Activated CD4-positive, alpha-beta T cell treated with anti-CD3 and anti-CD28 coated beads for 36 hours (primary cell): ENCODE data around the gene GNB1. TPM values are rescaled to one million over a fixed set of nuclear protein-coding genes. Genes with fewer than 3 reads are reported as not detected.

Experiments
- ATAC-seq: fragments of 200-7000 bp; cut with Tn5 transposase; one replicate; pipeline ENCODE4 v1.10.0; 2021; ENCODE audit warnings: mild to moderate bottlenecking, moderate library complexity
- CTCF ChIA-PET: fragments of 350-600 bp; sonication (Branson Sonifier 250); formaldehyde crosslinking; loops from one replicate; lab custom pipeline; 2021; ENCODE audit warnings: antibody characterized with exemption; lab: Charles Lee
- POLR2A ChIA-PET: fragments of 350-600 bp; sonication (Branson Sonifier 250); formaldehyde crosslinking; loops from one replicate; lab custom pipeline; 2021; ENCODE audit warnings: antibody characterized with exemption, inconsistent platforms; lab: Charles Lee
- DNase-seq: peaks from one replicate; pipeline ENCODE4 v3.0.0-alpha.2; 2020
- H3K27ac Mint-ChIP-seq: one replicate; pipeline ENCODE4 v1.8.0; 2021; ENCODE audit warnings: mixed read lengths
- H3K27me3 Mint-ChIP-seq: one replicate; pipeline ENCODE4 v1.8.0; 2021; ENCODE audit warnings: mixed read lengths
- H3K36me3 Mint-ChIP-seq: one replicate; pipeline ENCODE4 v1.8.0; 2021; ENCODE audit warnings: low read depth, mixed read lengths
- H3K4me1 Mint-ChIP-seq: one replicate; pipeline ENCODE4 v1.8.0; 2021; ENCODE audit warnings: mixed read lengths
- H3K4me3 Mint-ChIP-seq: one replicate; pipeline ENCODE4 v1.8.0; 2021; ENCODE audit warnings: mild to moderate bottlenecking, moderate library complexity, mixed read lengths
- H3K9me3 Mint-ChIP-seq: one replicate; pipeline ENCODE4 v1.8.0; 2021; ENCODE audit warnings: low read depth, mixed read lengths
- intact Hi-C, 2 experiments: fragments of 100-400 bp; cut with DNase I in 1 of 2; cut with micrococcal nuclease in 1 of 2; formaldehyde crosslinking; loops; one replicate each; pipeline versions ENCODE4 v1.14.2 to v1.15.1; 2022 to 2024; cut with DNase I, micrococcal nuclease
- total RNA-seq, 2 experiments: library from RNA; stranded (reverse); gene quantifications; one replicate each; pipeline ENCODE4 v1.2.3, GENCODE V29; 2021

The GNB1 gene
- total RNA-seq, 2 experiments from 2014 or later, result 347 to 669 TPM

DNA sequence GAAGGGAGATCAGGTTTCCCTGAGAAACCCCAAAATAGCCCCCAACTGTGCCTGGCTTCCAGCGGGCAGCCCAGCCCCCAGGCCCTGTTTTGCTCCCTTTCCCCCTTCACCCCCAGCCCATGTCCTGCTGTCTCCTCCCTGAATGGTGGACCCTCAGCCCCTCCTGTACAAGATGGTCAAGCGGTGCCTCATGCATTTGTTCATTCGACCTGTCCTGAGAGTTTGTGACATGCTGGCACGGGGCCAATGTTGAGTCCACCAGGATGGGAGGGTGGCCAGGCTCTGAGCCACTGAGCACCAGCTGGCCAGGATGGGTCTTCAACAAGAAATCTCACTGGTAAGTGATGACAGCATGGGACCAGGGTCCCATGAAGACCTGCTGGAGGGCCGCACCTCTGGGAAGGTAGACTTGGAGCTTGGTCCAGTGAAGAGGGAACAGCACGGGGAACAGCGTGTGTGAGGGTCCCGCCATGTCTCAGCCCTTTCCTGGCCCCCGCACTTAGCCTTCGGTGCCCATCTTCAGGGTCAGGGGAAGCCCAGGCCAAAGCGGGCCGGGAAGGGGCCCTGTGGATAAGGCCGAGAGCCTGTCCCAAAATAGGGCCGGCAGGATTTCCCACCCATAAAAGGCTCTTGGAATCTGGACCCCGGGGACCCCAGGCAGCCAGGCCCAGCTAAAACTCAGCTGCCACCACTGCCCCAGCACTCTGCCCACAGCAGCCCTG lies 24.2 kb upstream of the GNB1 start, which contains the start of gene CALML6:
TSS of gene CALML6 (plus strand) at position 290 of the 722 bp plus-strand sequence. CDS start at position 311, 21 bp downstream.
- intact Hi-C loops, result no loop called here
- no peaks in the 10 kb centered on the region for H3K36me3 Mint-ChIP-seq
- POLR2A ChIA-PET, result no interaction called here

DNA sequence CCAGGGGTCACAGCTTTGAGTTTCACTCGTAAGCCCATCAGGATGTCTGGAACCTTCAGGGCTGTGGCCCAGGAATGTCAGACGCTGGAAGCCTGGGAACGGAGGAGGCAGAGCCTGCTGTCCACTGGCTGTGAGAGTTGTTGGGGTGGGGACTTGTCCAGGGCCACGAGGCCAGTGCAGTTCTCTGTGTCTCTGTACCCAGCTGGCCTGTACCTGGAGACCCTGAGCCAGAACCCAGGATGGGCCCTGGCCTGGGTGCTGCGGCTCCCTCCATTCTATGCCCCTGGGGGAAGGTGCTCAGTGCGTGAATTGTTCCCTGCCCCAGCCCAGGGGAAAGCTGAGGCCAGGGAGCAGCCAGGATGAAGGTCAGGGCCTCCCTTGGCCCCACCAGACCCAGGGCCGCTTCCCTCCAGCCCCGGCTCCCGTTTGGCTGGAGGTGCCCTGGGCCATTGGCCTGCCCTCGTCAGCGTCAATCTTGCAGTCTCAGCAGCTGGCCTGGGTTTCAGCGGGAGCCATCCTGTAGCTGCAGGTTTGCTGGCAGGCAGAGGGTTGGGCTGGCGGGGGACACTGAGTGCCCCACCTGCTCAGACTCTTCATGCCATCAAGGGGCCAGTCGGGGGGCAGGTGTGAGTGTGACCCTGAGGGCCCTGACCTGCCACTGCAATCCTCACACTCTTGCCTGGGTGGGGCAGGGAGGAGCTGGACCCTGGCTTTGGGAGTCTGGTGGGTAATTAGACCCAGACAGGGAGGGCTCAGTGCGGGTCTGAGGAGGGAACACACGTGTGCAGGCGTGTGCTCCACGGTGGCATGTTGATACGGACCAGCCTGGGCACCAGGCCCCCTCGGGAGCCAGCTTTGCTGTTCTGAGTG lies 23.4 kb upstream of the GNB1 start:
- Mint-ChIP-seq H3K36me3 (no peaks in the 10 kb centered on the region), H3K4me1 (peaks cover 10% of the 10 kb centered on the region), H3K27ac (no peak overlapping the region), H3K4me3 (no peak overlapping the region), H3K27me3 (peaks cover 2% of the 10 kb centered on the region), H3K9me3 (no peaks in the 10 kb centered on the region)
- ATAC-seq (no peak), DNase-seq (no peak)
- intact Hi-C loops, result no loop called here
- ChIA-PET POLR2A (no interaction called here), CTCF (no interaction called here)

More for the DNA sequence above, 24.2 kb upstream of the GNB1 start, which contains the start of gene CALML6:
- H3K9me3 Mint-ChIP-seq, result no peaks in the 10 kb centered on the region
- H3K4me3 Mint-ChIP-seq, result no peak within 1 kb of the TSS
- ATAC-seq (no peak), DNase-seq (no peak)
- H3K27ac Mint-ChIP-seq, result no peak within 1 kb of the TSS
- peaks cover 2% of the 10 kb centered on the region for H3K27me3 Mint-ChIP-seq
- H3K4me1 Mint-ChIP-seq, result peaks cover 6% of the 10 kb centered on the region
- CTCF ChIA-PET, result interaction anchor here (0.5 kb wide), 1 partner anchor 29 kb away, joined by 4 read pairs; no protein-coding TSS in a partner anchor

DNA sequence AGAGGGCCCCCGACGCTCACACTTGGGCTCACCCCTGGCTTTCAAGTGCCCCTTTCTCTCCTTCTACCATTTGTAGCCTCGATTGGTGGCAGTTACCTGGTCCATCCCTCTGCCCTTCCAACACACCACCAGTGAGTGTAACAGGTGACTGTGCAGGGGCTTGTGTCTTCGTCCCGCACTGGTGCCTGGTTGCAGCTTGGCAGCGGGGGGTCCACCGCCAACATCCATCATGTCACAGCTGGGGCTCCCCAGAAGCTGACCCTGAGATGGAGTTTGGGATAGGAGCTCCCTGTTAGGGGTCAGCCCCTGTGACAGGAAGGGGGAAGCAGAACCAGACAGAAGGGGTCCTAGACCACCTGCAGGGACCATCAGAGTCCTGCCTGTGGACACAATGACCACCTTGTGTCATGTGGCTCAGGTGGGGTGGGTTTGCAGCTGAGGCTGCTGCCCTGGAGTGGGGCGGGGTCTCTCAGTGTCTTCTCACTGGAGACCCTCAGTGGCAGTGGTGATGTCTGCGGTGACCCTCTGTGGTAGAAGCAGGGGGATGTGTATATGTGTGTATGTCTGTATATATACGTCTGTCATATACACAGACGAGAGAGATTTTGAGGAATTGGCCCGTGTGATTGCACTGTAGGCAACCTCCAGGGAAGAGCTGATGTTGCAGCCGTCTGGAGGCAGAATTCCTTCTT lies 20.6 kb upstream of the GNB1 start:
- intact Hi-C loops, result no loop called here
- ChIA-PET POLR2A (no interaction called here), CTCF (interaction anchor here (1.1 kb wide), 1 partner anchor 133 kb away, joined by 3 read pairs; no protein-coding TSS in a partner anchor)
- DNase-seq (no peak), ATAC-seq (no peak)
- Mint-ChIP-seq H3K27me3 (peaks cover 2% of the 10 kb centered on the region), H3K4me3 (no peak overlapping the region), H3K4me1 (peaks cover 10% of the 10 kb centered on the region), H3K36me3 (no peaks in the 10 kb centered on the region), H3K9me3 (no peaks in the 10 kb centered on the region), H3K27ac (no peak overlapping the region)

DNA sequence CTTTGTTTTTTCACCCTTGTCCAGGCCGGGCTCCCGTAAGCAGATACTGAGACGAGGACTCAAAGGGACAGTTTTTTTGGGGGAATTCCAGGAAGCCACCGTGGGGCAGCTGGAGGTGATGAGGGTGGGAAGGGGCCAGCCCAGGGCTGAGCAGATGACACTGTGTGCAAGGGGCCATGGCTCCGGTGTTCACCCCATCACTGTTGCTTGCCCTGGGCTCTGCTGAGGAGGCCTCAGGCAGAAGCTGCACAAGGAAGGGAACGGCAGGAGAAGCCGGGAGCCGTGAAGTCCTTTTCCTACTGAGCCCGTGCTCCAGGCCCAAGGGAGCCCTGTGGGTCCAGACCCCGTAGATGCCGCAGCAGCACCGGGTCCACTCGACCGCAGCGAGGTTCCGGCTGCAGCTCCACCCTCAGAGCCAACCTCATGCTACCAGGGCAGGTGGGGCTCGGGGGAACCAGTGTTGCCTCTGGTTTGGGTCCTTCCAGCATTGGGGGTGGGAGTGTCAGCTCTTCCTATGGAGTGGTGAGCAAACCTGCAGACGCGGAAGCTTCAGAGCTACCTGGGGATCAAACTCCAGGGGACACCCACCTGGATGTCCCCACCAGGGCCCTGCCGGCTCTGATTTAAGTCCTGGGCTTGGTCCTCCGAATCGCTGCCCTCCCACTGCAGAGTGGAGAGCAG lies 19.9 kb upstream of the GNB1 start:
- ChIA-PET CTCF (interaction anchor here (1.1 kb wide), 1 partner anchor 134 kb away, joined by 3 read pairs; no protein-coding TSS in a partner anchor), POLR2A (no interaction called here)
- peaks cover 2% of the 10 kb centered on the region for H3K27me3 Mint-ChIP-seq
- ATAC-seq, result no peak
- H3K4me1 Mint-ChIP-seq, result peaks cover 14% of the 10 kb centered on the region
- no peaks in the 10 kb centered on the region for H3K9me3 Mint-ChIP-seq
- no peak for DNase-seq
- intact Hi-C loops, result no loop called here
- no peak overlapping the region for H3K27ac Mint-ChIP-seq
- H3K4me3 Mint-ChIP-seq, result peak overlapping the region; percentile 72
- no peaks in the 10 kb centered on the region for H3K36me3 Mint-ChIP-seq

DNA sequence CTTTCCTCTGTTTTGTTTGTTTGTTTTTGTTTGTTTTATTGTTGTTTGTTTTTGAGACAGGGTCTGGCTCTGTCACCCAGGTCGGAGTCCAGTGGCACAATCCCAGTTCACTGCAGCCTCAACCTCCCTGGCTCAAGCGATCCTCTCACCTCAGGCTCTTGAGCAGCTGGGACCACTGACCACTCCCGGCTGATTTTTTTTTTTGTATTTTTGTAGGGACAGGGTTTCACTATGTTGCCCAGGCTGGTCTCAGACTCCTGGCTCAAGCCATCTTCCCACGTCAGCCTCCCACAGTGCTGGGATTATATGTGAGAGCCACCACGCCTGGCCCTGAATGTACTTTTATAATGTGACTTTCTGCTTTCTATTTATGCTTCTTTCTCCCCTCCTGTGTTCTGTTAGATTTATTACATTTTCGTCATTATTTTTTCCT lies 19.2 kb upstream of the GNB1 start:
- CTCF ChIA-PET, result interaction anchor here (0.6 to 3.3 kb wide), 6 partner anchors 8 to 290 kb away, joined by 3 to 13 read pairs (median 5); no protein-coding TSS in a partner anchor
- DNase-seq, result no peak
- Mint-ChIP-seq H3K9me3 (no peaks in the 10 kb centered on the region), H3K27me3 (peaks cover 2% of the 10 kb centered on the region), H3K4me3 (peak overlapping the region; percentile 72), H3K27ac (peak overlapping the region; percentile 61), H3K4me1 (peaks cover 14% of the 10 kb centered on the region), H3K36me3 (no peaks in the 10 kb centered on the region)
- ATAC-seq, result no peak
- POLR2A ChIA-PET, result no interaction called here
- intact Hi-C loops, result no loop called here

DNA sequence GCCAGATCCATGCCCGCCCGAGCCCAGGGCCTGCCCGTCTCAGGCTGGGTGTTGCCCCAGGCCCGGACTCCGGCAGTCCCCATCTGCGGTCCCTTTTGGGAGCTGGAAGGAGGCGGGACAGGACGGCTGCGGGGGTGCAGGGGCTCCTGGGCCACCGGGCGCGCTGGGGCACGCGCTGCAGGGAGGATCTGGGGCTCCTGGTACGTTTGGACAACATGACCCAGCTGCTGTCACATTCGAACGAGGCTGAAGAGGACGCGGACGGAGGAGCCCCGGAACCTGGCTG lies 17.6 kb upstream of the GNB1 start:
- ATAC-seq (peak; percentile 7), DNase-seq (no peak)
- POLR2A ChIA-PET, result interaction anchor here (0.6 to 1.1 kb wide), 3 partner anchors 8 to 319 kb away, joined by 3 read pairs; no protein-coding TSS in a partner anchor
- H3K27ac Mint-ChIP-seq, result no peak overlapping the region
- H3K36me3 Mint-ChIP-seq, result no peaks in the 10 kb centered on the region
- H3K4me3 Mint-ChIP-seq, result peak overlapping the region; percentile 61
- CTCF ChIA-PET, result interaction anchor here (0.5 to 3.3 kb wide), 13 partner anchors 10 to 338 kb away, joined by 3 to 13 read pairs (median 5); no protein-coding TSS in a partner anchor
- intact Hi-C loops, result loop anchor here (2.0 to 10.0 kb wide), 7 partner anchors 126 to 504 kb away; partner anchors contain the start of genes CDK11A (in 1 of the 2), CDK11B (in 1 of the 2), MRPL20 (in 1 of the 2) and PEX10 (in 1 of the 2)
- H3K4me1 Mint-ChIP-seq, result peaks cover 14% of the 10 kb centered on the region
- H3K9me3 Mint-ChIP-seq, result no peaks in the 10 kb centered on the region
- H3K27me3 Mint-ChIP-seq, result no peaks in the 10 kb centered on the region

DNA sequence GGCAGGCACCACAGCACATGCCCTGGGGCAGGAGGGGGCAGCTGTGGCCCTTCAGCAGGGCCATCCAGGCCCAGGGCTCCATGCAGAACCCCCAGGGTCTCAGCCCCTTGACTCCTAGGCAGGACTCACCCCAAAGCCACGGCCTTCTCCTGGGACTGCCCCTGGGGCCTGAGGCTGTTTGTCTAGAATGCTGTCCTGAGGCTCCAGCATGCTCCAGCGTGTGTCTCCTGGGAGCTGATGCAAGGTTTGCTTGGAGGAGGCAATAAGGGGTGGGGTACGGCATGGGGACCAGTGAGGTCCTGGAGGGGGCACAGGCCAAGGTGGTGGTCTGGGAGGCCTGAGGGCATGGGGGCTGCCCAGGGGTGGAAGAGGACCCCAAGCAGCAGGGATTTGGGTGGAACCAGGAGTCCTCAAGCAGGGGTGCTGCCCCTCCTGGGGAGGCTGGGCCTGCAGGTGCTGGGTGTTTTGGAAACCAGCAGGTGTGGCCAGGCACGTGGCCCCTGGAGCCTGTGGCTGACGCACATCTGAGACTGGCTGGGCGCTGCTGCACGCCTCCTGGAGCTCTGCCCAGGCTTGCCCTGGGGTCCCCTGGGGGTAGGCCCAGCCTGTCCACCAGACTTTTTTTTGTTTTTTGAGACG lies 16.3 kb upstream of the GNB1 start:
- Mint-ChIP-seq H3K27ac (no peak overlapping the region), H3K4me1 (peaks cover 14% of the 10 kb centered on the region), H3K4me3 (no peak overlapping the region), H3K36me3 (no peaks in the 10 kb centered on the region), H3K9me3 (no peaks in the 10 kb centered on the region), H3K27me3 (no peaks in the 10 kb centered on the region)
- CTCF ChIA-PET, result interaction anchor here (0.8 to 3.3 kb wide), 5 partner anchors 18 to 127 kb away, joined by 3 to 13 read pairs (median 5); no protein-coding TSS in a partner anchor
- no peak for DNase-seq
- ATAC-seq, result no peak
- intact Hi-C loops, result loop anchor here (5.0 to 10.0 kb wide), 5 partner anchors 125 to 502 kb away; partner anchors contain the start of genes CDK11A (in 1 of the 2), CDK11B (in 1 of the 2) and MRPL20 (in 1 of the 2)
- POLR2A ChIA-PET, result no interaction called here

DNA sequence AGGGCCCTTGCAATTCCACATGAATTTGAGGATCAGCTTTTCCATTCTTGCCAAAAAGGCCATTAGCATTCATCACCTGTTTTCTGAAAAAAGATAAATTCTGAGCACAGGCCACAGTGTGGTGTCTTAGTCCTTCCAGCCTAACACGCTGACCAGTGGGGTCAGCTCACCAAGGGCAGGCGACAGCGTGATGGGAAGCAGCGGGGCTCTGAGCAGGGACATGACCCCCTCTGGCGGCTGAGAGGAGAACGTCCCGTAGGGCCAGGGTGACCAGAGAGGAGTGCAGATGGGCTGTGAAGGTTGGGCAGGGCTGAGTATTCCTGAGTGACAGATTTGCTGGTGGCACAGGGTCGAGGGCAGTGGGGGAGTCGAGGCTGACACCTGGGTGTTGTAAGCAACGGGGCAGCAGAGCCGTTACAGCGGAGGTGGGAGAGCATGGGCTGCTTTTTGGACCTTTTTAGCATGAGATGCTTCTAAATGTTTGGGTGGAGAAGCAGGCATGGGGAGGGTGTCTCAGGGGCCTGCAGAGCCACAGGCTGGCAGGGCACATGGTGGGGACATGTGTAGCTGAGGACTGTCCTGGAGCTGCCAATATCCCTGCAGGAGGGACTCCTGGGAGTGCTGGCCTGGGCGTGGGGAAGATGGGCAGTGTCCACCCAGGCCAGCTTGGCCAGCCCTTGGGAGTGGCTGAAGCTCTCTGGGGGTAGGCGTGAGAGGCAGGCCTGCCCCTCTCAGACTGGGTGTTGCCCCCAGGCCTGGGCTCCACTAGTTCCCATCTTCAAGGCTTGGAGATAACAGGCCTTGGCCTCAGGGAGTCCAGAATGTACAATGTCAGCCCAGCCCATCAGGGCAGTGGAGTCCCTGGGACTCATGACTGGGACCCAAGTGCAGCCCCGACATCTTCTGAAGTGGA lies 15.6 kb upstream of the GNB1 start:
- Mint-ChIP-seq H3K27me3 (no peaks in the 10 kb centered on the region), H3K27ac (no peak overlapping the region), H3K4me1 (peaks cover 14% of the 10 kb centered on the region), H3K4me3 (peak overlapping the region; percentile 0), H3K36me3 (no peaks in the 10 kb centered on the region), H3K9me3 (no peaks in the 10 kb centered on the region)
- DNase-seq, result peak; percentile 86
- peak; percentile 52 for ATAC-seq
- CTCF ChIA-PET, result interaction anchor here (0.6 to 3.3 kb wide), 22 partner anchors 9 to 316 kb away, joined by 3 to 13 read pairs (median 4); no protein-coding TSS in a partner anchor
- POLR2A ChIA-PET, result interaction anchor here (0.8 to 0.9 kb wide), 2 partner anchors 9 to 129 kb away, joined by 3 read pairs; no protein-coding TSS in a partner anchor
- intact Hi-C loops, result loop anchor here (1.0 to 10.0 kb wide), 6 partner anchors 15 to 502 kb away; partner anchors contain the start of genes CDK11A (in 1 of the 2), CDK11B (in 1 of the 2), GNB1 (in 1 of the 2) and MRPL20 (in 1 of the 2)

DNA sequence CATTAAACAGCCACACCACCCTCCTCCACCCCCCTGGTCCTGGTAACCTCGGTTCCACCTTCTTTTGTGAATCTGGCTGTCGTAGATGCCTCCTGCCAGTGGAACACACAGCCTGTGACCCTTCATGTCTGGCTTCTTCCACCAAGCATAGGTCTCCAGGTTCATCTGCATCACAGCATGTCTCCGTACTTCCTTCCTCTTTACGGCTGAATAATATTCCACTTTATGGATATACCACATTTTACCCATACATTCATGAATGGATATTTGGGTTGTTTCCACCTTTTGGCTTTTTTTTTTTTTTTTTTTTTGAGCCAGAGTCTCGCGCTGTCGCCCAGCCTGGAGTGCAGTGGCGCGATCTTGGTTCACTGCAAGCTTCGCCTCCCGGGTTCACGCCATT lies 12.3 kb upstream of the GNB1 start:
- H3K27me3 Mint-ChIP-seq, result no peaks in the 10 kb centered on the region
- CTCF ChIA-PET, result no interaction called here
- H3K36me3 Mint-ChIP-seq, result no peaks in the 10 kb centered on the region

More for the DNA sequence above, 12.3 kb upstream of the GNB1 start:
- H3K27ac Mint-ChIP-seq, result no peak overlapping the region
- intact Hi-C loops, result loop anchor here in 1 of 2 experiments (10.0 kb wide), 1 partner anchor 498 kb away; the partner anchor contains the start of gene MRPL20
- DNase-seq (no peak), ATAC-seq (no peak)
- H3K4me3 Mint-ChIP-seq, result no peak overlapping the region
- POLR2A ChIA-PET, result no interaction called here
- no peaks in the 10 kb centered on the region for H3K9me3 Mint-ChIP-seq
- peaks cover 10% of the 10 kb centered on the region for H3K4me1 Mint-ChIP-seq
